GM12875 (cell line): ENCODE results near the gene FLT3LG.
A peak's percentile ranks its signal among the peaks of the same experiment; 100 is the strongest.

ENCODE experiments used
- H3K4me3 ChIP-seq: one replicate; pipeline ENCODE4 v1.5.1; 2011; ENCODE audit warnings: low read depth, low read length, control low read depth
- TF ChIP-seq, protein P1 (sequence below): IDR thresholded peaks from 2 replicates; pipeline ENCODE4 v1.5.1; 2011; ENCODE audit warnings: low read depth, mild to moderate bottlenecking, control low read depth, inconsistent platforms, low read length, moderate library complexity, borderline replicate concordance; ENCODE audit not compliant: insufficient read depth

FLT3LG gene

DNA sequence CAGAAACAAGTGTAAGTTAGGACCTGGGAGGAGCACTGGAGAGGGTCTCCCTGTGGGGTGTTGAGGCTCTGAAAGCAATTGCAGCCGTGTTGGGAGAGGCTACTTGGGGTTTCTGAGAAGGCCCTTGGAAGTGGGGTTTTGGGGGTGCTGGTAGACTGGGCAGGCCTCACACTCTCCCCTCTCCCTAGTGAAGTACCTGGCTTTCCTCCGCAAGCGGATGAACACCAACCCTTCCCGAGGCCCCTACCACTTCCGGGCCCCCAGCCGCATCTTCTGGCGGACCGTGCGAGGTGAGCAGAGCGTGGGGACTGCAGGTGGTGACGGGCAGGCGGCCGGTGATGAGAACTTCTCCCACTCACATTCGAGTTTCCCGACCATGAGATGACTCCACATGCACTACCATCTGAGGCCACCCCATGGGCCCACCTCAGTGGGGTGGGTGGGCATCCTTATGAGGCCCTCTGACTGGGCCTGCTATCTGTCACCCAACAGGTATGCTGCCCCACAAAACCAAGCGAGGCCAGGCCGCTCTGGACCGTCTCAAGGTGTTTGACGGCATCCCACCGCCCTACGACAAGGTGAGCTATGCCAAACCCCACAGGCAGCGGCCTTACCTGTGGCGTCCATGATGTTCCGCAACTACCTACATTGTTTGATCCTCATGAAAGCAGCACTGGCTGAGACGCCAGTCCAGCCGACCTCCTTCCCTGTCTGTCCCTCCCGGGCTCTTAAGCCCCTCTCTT is 16.4 kb downstream of the FLT3LG start:
- TF ChIP-seq, protein P1, sequence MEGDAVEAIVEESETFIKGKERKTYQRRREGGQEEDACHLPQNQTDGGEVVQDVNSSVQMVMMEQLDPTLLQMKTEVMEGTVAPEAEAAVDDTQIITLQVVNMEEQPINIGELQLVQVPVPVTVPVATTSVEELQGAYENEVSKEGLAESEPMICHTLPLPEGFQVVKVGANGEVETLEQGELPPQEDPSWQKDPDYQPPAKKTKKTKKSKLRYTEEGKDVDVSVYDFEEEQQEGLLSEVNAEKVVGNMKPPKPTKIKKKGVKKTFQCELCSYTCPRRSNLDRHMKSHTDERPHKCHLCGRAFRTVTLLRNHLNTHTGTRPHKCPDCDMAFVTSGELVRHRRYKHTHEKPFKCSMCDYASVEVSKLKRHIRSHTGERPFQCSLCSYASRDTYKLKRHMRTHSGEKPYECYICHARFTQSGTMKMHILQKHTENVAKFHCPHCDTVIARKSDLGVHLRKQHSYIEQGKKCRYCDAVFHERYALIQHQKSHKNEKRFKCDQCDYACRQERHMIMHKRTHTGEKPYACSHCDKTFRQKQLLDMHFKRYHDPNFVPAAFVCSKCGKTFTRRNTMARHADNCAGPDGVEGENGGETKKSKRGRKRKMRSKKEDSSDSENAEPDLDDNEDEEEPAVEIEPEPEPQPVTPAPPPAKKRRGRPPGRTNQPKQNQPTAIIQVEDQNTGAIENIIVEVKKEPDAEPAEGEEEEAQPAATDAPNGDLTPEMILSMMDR, result no peak
- peak overlapping the region; percentile 85 for H3K4me3 ChIP-seq

DNA sequence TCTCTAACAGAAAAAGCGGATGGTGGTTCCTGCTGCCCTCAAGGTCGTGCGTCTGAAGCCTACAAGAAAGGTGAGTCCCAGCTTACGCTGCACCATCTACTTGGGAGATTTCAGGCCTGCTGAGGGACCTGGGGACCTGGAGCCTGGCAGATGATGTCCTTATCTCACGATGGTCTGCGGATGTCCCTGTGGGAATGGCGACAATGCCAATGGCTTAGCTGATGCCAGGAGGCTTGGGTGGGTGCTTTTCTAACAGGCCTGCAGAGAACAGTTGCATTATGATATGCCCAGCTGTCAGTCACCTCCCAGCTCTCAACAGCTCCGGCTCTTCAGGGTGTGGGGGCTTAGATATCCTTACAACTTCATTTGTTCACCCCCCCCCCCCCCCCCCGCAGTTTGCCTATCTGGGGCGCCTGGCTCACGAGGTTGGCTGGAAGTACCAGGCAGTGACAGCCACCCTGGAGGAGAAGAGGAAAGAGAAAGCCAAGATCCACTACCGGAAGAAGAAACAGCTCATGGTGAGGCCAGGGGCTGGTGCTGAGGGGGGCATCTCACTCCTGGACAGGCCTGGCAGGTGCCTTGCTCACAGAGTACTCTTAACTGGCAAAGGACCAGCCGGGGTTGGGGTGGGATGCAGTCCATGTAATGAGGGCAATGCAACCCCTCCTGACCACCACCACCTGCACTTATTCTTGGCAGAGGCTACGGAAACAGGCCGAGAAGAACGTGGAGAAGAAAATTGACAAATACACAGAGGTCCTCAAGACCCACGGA is 17.2 kb downstream of the FLT3LG start:
- no peak overlapping the region for H3K4me3 ChIP-seq
- TF ChIP-seq, protein P1, result no peak

DNA sequence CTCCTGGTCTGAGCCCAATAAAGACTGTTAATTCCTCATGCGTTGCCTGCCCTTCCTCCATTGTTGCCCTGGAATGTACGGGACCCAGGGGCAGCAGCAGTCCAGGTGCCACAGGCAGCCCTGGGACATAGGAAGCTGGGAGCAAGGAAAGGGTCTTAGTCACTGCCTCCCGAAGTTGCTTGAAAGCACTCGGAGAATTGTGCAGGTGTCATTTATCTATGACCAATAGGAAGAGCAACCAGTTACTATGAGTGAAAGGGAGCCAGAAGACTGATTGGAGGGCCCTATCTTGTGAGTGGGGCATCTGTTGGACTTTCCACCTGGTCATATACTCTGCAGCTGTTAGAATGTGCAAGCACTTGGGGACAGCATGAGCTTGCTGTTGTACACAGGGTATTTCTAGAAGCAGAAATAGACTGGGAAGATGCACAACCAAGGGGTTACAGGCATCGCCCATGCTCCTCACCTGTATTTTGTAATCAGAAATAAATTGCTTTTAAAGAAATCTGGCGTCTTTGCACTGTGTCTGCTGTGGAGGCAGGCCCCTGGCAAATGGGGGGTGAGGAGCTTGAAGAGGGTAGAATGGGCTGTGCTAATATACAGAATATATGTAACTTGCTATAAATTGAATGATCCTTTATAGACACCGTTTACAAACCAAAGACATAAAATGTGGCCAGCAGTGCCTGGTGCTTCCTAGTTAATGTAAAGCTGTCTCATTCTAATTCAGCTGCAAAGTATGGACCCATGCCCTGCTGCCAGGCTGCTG is 18.0 kb downstream of the FLT3LG start:
- TF ChIP-seq, protein P1, result no peak

DNA sequence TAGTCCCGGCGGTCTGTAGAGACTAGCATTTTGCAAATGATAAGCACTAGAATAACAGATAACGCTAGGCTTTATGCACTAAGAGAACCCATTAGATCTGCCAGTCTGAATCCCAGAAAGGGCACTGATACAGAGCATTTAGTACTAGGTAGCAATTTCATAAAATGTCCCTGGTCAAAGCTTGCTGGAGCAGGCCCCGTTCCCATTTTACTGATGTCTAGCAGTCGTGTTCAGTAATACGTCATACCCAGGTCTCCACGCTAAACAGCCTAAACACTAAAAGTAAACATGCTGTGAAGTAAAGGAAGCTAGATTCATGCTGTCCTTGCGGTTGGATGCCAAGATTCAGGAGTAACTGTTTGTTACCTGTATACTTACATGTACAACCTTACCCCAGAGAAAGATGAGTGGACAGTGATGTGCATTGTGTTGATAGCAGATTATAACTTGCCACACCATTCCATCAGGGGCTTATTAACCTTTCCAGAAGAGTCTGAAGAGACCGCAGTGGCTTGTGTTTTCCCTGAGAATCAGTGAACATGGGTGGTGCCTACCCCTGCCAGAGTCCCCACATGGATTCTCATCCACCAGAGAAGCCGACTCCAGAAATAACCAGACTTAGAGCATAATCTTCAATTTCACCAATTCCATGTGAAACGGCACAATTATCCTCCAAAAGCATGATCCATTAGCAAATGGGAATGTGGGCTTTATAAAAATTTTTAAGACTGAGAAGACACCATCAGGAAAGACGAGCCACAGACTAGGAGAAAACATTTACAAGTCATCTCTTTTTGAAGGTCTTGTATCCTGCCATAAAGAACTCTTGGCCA is 18.8 kb downstream of the FLT3LG start:
- TF ChIP-seq, protein P1, result no peak
- H3K4me3 ChIP-seq, result no peak overlapping the region

More for the DNA sequence above, 18.0 kb downstream of the FLT3LG start:
- no peak overlapping the region for H3K4me3 ChIP-seq

DNA sequence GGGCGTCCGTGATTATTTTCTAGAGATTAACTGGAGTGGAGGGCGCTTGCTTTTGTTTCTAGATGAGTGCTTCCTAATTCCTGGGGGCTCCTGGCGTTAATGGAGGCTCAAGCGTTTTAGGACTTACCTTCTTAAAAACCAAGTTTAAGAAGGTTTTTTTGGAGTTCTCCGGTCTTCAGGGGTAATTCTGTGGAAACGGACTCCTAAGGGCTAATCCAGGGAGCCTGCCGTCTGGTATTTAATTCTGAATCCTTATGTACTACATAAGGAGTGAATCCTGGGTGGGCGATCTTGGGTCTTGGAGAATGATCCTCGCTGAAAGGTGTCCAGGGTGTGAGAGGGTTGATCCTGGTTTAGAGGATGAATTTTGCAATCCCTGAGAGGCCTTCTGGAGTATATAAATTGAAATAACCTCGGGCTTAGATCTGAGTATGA is 22.6 kb downstream of the FLT3LG start:
- H3K4me3 ChIP-seq, result peak overlapping the region; percentile 81
- TF ChIP-seq, protein P1, result no peak

DNA sequence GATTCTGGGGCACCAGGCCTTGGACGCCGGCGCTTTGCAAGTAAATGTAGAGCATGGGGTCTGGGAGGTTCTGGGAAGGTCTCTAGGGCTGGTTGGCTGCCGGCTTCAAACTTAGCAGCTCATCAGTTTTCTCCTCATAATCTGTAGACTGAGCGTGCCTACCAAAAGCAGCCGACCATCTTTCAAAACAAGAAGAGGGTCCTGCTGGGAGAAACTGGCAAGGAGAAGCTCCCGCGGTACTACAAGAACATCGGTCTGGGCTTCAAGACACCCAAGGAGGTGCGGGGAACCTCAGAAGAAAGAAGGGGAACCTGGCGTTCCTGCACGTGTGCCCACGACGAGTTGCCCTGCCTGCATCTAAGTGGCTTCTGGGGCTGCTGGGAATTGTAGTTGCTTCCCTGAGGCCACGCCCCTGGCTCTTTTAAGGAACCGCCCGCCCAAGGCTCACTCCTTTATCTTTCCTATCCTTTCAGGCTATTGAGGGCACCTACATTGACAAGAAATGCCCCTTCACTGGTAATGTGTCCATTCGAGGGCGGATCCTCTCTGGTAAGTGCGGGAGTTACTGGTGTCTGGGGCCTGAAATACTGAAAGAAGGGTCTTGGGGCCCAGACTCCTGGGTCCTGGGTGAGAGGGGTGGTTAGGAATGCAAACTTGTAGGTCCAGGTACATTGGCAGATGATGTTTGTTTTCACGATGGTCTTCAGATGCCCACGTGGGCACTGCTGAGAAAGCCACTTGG is 23.2 kb downstream of the FLT3LG start:
- TF ChIP-seq, protein P1, result no peak
- peak overlapping the region; percentile 81 for H3K4me3 ChIP-seq
